Measurements from ENCODE around the gene ACR. TPM values are rescaled to one million over a fixed set of nuclear protein-coding genes. Genes with fewer than 3 reads are reported as not detected.

Gene ACR
- total and polyA plus RNA-seq, 2 of the 8 experiments (the other 6 are each of a cell fraction or from before 2014, with no cell fraction given), result 0.56 TPM; not detected in 1

GRCh38 chr22:50721257-50721844, 16.7 kb upstream of the ACR start (continued):
- TF ChIP-seq CHD7 (IDR thresholded peaks at IDR 0.05; ENCODE audit: insufficient replicate concordance, low read length) (no peak), BACH1 (IDR thresholded peaks at IDR 0.05; ENCODE audit: low read length) (no peak), ATF2 (IDR thresholded peaks at IDR 0.05; ENCODE audit: low read length) (no peak), SIX5 (IDR thresholded peaks at IDR 0.05; ENCODE audit: low read depth, low read length) (no peak), SP2 (IDR thresholded peaks at IDR 0.05; ENCODE audit: low read length) (no peak), YY1 (IDR thresholded peaks at IDR 0.05; ENCODE audit: low read depth, low read length) (no peak), KDM1A (IDR thresholded peaks at IDR 0.05; ENCODE audit: borderline replicate concordance, low read length) (no peak), SP1 (IDR thresholded peaks at IDR 0.05; ENCODE audit: low read depth, low read length) (no peak), CBX5 (IDR thresholded peaks at IDR 0.05; ENCODE audit: low read depth, low read length) (no peak), SIRT6 (IDR thresholded peaks at IDR 0.05; ENCODE audit: low read length) (no peak)

All from H1 (cell line).